Heart right ventricle (tissue), 16 donors: Measurements from ENCODE around the gene TMEM92. TPM values are rescaled to one million over a fixed set of nuclear protein-coding genes. Genes with fewer than 3 reads are reported as not detected.
"Not testable (repeated sequence)": the region's sequence is repeated elsewhere in the genome, so short reads cannot be mapped to it uniquely, and the experiment has no call there.

Source experiments
- ATAC-seq, 8 donors: fragments of 200-7000 bp; cut with Tn5 transposase; one replicate each; pipeline ENCODE4 v1.9.1; 2020; ENCODE audit warnings: mild to moderate bottlenecking in 8 of 8, moderate library complexity in 8 of 8, moderate number of reproducible peaks in 1 of 8
- DNase-seq, 2 donors: peaks; one replicate each; pipeline ENCODE4 v3.0.0-alpha.2; 2020
- H3K27ac ChIP-seq, 10 donors: fragments of 200-600 bp; sonication (generic) in 2 of 10; one replicate each; pipeline versions ENCODE4 v1.5.0 to v1.8.0; 2020 to 2022; ENCODE audit warnings: mild to moderate bottlenecking in 3 of 10
- H3K27me3 ChIP-seq, 7 donors: fragments of 200-600 bp; one replicate each; pipeline ENCODE4 v1.8.0; 2021 to 2022; ENCODE audit warnings: mild to moderate bottlenecking in 2 of 7
- H3K36me3 ChIP-seq, 9 donors: fragments of 200-600 bp; sonication (generic) in 1 of 9; one replicate each; pipeline versions ENCODE4 v1.5.0 to v1.8.0; 2020 to 2022; ENCODE audit warnings: mild to moderate bottlenecking in 2 of 9
- H3K4me1 ChIP-seq, 9 donors: fragments of 200-600 bp; sonication (generic) in 1 of 9; one replicate each; pipeline versions ENCODE4 v1.5.0 to v1.8.0; 2020 to 2022; ENCODE audit warnings: mild to moderate bottlenecking in 4 of 9
- H3K4me3 ChIP-seq, 10 donors: fragments of 200-600 bp; sonication (generic) in 2 of 10; one replicate each; pipeline versions ENCODE4 v1.5.0 to v1.8.0; 2020 to 2022; ENCODE audit warnings: mild to moderate bottlenecking in 7 of 10, moderate library complexity in 2 of 10
- H3K9me3 ChIP-seq, 11 donors: fragments of 200-600 bp in 10 of 11; sonication (generic) in 2 of 11; one replicate each; pipeline versions ENCODE4 v1.5.0 to v1.8.0; 2013 to 2022; ENCODE audit warnings: mild to moderate bottlenecking in 2 of 11, control low read depth in 1 of 11, moderate library complexity in 1 of 11
- WGBS, 2 donors: extraction: QIAGEN DNeasy Blood & Tissue Kit; methylation state at CpG; one replicate each; pipeline ENCODE4 v1.1.7; 2013; ENCODE audit warnings: inconsistent platforms in 1 of 2; 5-methylcytosine and 5-hydroxymethylcytosine counted together
- intact Hi-C, 10 donors: fragments of 100-400 bp; cut with DNase I; formaldehyde crosslinking; loops; one replicate each; pipeline versions ENCODE4 v1.11.1 to v1.14.2; 2022
- polyA plus RNA-seq, 2 donors: library from polyadenylated mRNA; stranded (reverse); fragments of 200-250 nt; gene quantifications; one replicate each; pipeline ENCODE4 v1.2.3, GENCODE V29; 2013
- total RNA-seq, 10 donors: library from RNA; stranded (reverse); fragmentation: NEBNext Ultra II Directional in 3 of 10; extraction: Animal tissue kit (Norgen Biotek cat#: 25700) in 3 of 10; gene quantifications; one replicate each; pipeline versions ENCODE4 v1.2.1 to v1.2.4, GENCODE V29; 2021 to 2023
- TF ChIP-seq, protein P1 (sequence below), 9 donors: fragments of 200-600 bp; sonication (generic) in 2 of 9; IDR thresholded peaks; one replicate each; pipeline versions ENCODE4 v1.5.0 to v1.8.0; 2021 to 2022; ENCODE audit warnings: antibody characterized with exemption in 9 of 9, mild to moderate bottlenecking in 5 of 9, moderate library complexity in 1 of 9
- donor health status: Arrhythmogenic right ventricular cardiomyopathy.
- donor health status: ischemic (EF 13 %, LVEDD 7.1; RV severe dilation, severe dysfunction).
- donor health status: healthy with polysubstance abuse.
- donor health status: DM: no; HTN: yes; CAD: no.
- donor health status: DM: no; HTN: no; CAD: no.
- donor health status: ischemic (EF 25% LVEDD 6.9; RV normal size, moderate dysfunction).
- donor health status: ischemic (EF 25% LVEDD 5.7; RV mildly dilated, moderate dysfunction).
- donor health status: healthy.
- donor health status: DM: yes; HTN: yes; CAD: no.
- donor health status: Ischemic cardiomyopathy.
- donor health status: ischemic (EF 35%, LVEDD 5.7; RV mildly dilated, moderate dysfunction).
- donor health status: nonischemic (EF 11% LVEDD 7.7; RV severe dilation, severe dysfunction).
- donor health status: DM: yes; HTN: yes; CAD: no.
- donor health status: PGD.
- donor health status: ischemic (EF 29% LVEDD 5.4; RV normal size, mild dysfunction).
- donor health status: nonischemic (EF 23%, LVEDD 6.1; RV moderate dilation, normal function).

Gene TMEM92
- total and polyA plus RNA-seq, 12 donors: 0.04 TPM; not detected in 11

GRCh38 chr17:50297407-50297865, 23.2 kb downstream of the TMEM92 start:
- intact Hi-C loops: loop anchor here (1.0 to 10.0 kb wide), 8 partner anchors 97 to 273 kb away; partner anchors contain the start of genes PDK2 (in 6 of the 10), COL1A1 (in 5 of the 10) and SGCA (in 1 of the 10)
- Histone ChIP-seq H3K4me1 (peaks cover 0 to 3% (median 0%) of the 10 kb centered on the region in 9 donors), H3K36me3 (no peaks in the 10 kb centered on the region), H3K9me3 (no peaks in the 10 kb centered on the region), H3K27me3 (no peaks in the 10 kb centered on the region), H3K4me3 (no peak overlapping the region), H3K27ac (no peak overlapping the region)
- WGBS, 2 donors: 16 to 22% methylated on average over 7 of the region's 7 CpGs
- TF ChIP-seq, protein P1, sequence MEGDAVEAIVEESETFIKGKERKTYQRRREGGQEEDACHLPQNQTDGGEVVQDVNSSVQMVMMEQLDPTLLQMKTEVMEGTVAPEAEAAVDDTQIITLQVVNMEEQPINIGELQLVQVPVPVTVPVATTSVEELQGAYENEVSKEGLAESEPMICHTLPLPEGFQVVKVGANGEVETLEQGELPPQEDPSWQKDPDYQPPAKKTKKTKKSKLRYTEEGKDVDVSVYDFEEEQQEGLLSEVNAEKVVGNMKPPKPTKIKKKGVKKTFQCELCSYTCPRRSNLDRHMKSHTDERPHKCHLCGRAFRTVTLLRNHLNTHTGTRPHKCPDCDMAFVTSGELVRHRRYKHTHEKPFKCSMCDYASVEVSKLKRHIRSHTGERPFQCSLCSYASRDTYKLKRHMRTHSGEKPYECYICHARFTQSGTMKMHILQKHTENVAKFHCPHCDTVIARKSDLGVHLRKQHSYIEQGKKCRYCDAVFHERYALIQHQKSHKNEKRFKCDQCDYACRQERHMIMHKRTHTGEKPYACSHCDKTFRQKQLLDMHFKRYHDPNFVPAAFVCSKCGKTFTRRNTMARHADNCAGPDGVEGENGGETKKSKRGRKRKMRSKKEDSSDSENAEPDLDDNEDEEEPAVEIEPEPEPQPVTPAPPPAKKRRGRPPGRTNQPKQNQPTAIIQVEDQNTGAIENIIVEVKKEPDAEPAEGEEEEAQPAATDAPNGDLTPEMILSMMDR (IDR thresholded peaks at IDR 0.05): peak; percentile 83 to 98 (median 95)
- ATAC-seq: peak; percentile 81 to 96 (median 92)
- peak; percentile 71 to 77 for DNase-seq

- 69 to 73% methylated on average over 11 of the region's 11 CpGs for WGBS, 2 donors
- no peaks in the 10 kb centered on the region for H3K36me3 ChIP-seq
- no peak overlapping the region for H3K27ac ChIP-seq
- TF ChIP-seq, protein P1 (IDR thresholded peaks at IDR 0.05): no peak
- peaks cover 0 to under 1% (median 0%) of the 10 kb centered on the region in 7 donors for H3K27me3 ChIP-seq
- H3K4me1 ChIP-seq: peaks cover 0 to 3% (median 0%) of the 10 kb centered on the region in 9 donors
- DNase-seq (no peak), ATAC-seq (no peak)
- intact Hi-C loops: loop anchor here in 9 of 10 donors (5.0 to 10.0 kb wide), 5 partner anchors 133 to 273 kb away; partner anchors contain the start of genes PDK2 (in 3 of the 9) and SGCA (in 1 of the 9)
- no peak overlapping the region for H3K4me3 ChIP-seq
- H3K9me3 ChIP-seq: no peaks in the 10 kb centered on the region
Observed at GRCh38 chr17:50298018-50298417, 23.8 kb downstream of the TMEM92 start.

DNA sequence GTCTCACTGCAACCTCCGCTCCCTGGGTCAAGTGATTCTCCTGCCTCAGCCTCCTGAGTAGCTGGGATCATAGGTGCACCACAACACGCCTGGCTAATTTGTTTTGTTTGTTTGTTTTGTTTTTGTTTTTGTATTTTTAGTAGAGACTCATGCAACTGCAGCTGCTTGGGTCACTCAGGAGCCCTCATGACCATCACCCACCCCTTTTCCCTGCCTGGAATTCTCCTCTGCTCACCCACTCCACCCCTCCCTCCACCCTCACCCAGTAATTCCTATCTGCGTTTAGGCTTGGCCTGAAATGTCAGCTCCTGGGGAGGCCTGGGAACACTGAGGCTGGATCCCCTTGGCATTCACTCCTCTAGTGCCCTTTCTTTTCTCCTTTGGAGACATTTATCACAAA, 25.5 kb downstream of the TMEM92 start:
- Histone ChIP-seq H3K27me3 (peaks cover 0 to 6% (median 0%) of the 10 kb centered on the region in 7 donors), H3K27ac (no peak overlapping the region), H3K4me1 (peaks cover 0 to 7% (median 0%) of the 10 kb centered on the region in 9 donors), H3K4me3 (no peak overlapping the region), H3K9me3 (no peaks in the 10 kb centered on the region), H3K36me3 (no peaks in the 10 kb centered on the region)
- no peak for ATAC-seq
- 82 to 86% methylated on average over 3 of the region's 3 CpGs for WGBS, 2 donors
- intact Hi-C loops: loop anchor here in 9 of 10 donors (5.0 to 10.0 kb wide), 5 partner anchors 135 to 275 kb away; partner anchors contain the start of genes PDK2 (in 3 of the 9) and SGCA (in 1 of the 9)
- TF ChIP-seq, protein P1 (IDR thresholded peaks at IDR 0.05): no peak
- DNase-seq: no peak

DNA sequence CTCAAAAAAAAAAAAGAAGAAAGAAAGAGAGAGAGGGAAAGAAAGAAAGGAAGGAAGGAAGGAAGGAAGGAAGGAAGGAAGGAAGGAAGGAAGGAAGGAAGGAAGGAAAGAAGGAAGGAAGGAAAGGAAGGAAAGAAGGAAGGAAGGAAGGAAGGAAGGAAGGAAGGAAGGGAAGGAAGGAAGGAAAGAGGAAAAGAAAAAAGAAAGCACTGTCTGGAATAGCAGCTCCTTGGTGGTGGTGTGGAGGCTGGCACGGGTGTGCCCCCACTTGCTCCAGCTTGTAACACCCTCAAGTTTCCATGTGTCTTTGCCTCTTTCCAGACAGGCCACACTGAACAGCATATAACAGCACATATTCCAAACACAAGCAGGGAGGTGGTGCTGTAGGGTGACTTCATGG, 26.6 kb downstream of the TMEM92 start:
- H3K36me3 ChIP-seq, H3K9me3 ChIP-seq, DNase-seq, intact Hi-C loops, ATAC-seq, H3K27me3 ChIP-seq, H3K4me3 ChIP-seq, H3K27ac ChIP-seq: not testable (repeated sequence)
- 62 to 73% methylated on average over 1 of the region's 1 CpG for WGBS, 2 donors
- peaks cover 0 to 14% (median 6%) of the 10 kb centered on the region in 9 donors for H3K4me1 ChIP-seq
